Anterior cingulate cortex (tissue), 58 donors: Measurements from ENCODE around the gene ZBP1.

Experiments used
- DNase-seq, 58 donors: peaks; one replicate each; lab custom pipeline; 2025; lab: John Stamatoyannopoulos, UW

Gene ZBP1

DNA sequence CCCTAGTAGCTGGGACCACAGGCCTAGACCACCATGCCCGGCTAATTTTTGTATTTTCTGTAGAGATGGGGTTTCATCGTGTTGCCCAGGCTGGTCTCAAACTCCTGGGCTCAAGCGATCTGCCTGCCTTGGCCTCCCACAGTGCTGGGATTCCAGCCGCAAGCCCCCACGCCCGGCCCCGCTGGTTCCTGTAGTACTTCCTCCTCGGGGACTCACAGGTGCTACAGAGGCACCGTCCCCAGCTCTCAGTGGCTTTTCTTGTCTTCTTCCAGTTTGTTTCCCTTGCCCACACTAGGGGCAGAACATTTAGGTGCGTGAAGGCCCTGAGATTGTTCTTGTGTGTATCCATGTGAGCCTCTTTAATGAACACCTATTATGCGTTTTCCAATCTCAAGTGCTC lies 773 bp upstream of the ZBP1 start:
- no peak for DNase-seq

DNA sequence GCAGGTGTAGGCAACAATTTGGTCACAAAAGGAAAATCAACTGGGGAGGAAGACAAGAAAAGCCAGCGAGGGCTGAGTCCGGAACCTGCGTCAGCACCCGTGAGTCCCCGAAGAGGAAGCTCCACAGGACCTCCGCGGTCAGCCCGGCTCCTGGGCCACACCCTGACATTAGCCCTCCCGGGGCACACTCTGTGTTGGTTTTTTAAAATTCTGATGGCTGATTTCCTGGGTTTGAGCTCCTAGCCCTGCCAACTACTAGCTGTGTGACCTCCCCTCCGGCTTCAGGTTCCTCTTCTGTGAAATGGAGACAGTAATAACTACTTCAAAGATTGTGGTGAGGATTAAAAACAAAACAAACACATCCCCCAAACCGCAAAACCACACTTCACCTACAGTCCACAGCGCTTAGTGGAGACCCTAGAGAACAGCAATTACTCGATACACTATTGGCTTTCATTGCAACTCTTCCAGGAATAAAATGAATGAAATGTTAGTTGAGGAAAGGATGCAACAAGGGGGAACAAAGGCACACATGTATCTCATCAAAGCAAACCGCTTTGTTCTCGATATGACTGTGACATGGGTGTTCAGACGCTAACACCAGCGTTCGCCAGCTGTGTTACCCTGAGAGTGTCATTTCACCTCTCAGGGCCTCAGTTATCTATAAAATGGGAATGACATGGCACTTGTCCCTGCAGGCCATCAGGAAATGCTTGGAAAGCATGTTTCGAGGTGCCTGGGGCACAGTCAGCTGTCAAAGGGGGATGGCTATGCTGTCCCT lies 985 bp downstream of the ZBP1 start:
- peak in 1 of 58 donors; percentile 8 for DNase-seq

DNA sequence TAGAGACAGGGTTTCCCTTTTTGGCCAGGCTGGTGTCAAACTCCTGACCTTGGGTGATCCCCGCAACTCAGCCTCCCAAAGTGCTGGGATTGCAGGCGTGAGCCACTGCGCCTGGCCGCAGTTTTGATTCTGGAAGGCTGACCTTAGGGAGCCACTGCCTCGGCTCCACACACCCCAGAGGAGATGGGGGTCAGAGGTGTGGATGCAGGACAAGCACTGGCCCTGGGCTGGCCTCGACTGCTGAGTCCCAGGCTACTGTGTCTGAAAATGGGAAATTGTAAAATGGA lies 1.5 kb downstream of the ZBP1 start:
- no peak for DNase-seq

DNA sequence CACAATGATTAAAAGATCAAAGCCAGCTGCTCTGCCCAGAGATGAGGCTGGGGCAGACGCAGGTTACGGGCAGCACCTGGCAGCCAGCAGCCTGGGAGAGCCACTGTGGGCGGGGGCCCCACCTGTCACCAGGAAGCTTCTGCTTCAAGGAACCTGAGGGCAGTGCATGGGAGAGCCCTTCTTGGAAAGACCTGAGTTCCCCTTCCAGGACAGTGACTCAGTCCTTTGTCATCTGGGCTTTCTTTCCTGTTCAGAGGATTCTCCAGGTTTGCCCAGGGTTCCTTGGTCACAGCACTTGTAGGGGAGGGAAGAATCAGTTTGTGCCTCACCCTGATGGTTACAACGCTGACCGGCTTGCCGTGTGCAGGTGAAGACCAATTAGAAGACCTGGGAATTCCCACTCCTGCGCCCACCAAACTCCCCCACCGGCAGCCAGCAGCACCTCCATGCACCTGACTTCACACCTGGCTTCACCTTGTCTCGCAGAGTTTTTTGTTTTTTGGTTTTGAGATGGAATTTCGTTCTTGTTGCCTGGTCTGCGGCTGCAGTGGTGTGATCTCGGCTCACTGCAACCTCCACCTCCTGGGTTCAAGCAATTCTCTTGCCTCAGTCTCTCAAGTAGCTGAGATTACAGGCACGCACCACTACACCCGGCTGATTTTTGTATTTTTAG lies 2.0 kb downstream of the ZBP1 start:
- DNase-seq, result no peak

DNA sequence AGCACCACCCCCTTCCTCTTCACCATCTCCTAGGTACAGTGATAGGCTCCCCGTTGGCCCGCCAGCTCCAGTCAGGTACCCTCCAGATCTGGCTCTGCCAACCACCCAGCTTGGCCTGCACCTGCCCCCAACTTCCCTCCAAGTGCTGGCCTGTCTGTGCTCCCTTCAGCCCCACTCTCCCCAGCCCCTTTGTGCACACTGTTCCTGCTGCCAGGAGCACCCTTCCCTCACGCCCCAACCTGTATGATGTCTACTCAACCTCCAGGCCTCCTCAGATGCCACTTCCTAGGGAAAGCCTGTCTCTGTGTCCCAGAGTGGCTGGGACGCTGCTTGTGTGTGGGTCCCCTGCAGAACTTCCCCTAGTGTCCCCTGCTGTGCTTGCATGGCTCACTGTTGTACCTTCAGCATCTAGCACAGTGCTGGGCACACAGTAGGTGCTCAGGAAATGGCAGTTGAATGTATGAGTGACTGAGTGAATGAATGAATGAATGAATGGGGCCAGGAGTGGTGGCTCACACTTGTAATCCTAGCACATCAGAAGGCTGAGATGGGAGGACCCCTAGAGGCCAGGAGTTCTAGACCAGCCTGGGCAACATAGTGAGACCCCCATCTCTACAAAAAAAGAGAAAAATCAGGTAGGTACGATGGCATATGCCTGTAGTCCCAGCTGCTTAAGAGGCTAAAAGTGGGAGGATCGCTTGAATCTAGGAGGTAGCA lies 3.0 kb downstream of the ZBP1 start:
- DNase-seq, result no peak

DNA sequence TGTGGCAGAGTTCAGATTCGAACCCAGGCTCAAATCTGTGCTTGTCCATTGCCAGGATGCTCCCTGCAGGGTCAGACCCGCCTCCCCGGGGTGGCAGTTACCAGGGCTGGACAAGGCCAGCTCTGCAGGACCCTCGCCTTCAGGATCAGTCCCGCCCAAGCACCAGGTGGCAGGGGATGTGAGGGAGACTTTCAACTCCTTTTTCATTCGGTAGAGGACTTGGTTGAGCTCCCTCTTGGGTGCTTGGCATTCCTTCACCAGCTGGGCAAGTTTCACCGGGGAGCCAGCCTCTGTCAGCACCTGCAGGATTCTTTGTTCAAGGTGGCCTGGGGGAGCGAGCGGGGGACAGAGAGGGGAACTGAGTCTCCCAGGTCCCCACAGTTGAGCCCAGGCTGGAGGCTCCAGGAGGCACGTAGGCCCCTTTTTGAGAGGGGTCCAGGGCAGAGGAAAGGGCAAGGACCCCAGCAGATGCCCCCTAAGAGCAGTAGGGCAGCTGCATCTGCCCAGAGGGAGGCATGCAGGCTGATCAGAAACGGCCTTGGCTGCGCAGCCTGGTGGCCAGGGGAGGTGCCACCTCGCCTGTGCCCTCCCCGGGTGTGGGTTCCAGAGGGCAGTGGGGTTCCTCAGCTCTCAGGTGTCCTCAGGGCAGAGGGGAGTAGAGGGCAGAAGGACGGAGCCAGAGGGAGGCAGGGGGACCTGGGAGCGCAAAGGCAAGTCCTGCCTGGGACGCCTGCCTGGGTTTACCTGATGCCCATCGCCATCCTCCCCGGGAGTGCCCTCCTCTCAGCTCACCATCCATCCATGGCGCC lies 3.9 kb downstream of the ZBP1 start:
- no peak for DNase-seq

DNA sequence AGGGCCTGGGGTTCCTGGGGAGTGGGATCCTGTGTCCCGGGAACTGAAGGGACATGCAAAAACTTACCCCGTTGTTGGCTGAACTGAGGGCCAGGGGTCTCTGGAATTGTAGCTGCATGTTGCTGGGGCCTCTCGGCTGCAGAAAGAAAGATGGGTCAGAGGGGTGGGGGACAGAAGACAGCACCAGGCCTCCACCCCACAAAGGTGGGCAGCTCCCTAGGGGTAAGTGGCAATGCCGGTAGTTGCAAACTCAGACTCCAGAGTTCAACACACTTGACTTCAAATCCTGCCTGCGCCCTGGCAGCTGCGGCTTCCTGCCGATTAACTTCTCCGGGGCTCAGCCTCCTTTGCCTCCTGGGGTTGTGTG lies 4.8 kb downstream of the ZBP1 start:
- no peak for DNase-seq

DNA sequence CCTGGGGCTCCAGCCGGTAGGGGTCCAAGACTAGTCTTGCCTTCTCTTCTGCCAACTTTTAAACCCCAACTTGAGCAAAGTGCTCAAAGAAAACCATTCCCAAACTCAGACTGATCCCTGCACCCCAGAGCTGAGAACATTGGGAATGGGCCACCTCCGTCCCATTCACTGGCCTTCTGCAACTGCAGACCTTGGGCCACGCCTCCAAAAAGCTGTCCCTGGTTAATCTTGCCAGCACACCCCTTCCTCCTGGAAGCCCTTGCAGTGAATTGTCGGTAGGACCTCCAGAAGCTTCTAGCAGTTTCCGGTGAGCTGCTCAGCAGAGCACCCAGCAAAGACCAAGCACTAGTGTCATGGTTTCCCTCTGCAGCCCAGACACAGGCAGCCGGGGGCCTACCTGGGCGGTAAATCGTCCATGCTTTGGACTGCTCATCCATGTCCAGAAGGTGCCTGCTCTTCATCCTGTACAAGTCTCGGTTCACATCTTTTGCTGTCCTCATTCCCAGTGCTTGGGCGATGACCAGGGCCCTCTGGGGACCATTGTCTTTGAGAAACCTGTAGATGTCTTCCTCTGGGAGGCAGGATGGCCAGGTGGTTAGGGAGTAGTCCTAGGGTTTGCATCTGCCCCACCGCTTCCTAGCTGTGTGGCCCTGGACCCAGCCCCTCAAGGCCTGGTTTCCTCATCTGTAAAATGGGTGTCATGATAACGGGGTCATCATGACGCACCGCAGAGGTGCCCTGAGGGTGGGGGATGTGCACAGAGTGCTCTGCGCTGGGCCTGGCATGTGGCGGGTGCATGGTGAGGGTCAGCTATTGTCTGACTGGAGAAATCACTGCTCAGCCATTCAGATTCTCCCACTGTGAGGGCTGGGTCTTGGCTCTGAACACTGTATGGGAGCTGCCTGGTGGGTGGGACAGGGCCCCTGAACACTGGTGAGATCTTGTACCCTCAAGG lies 5.5 kb downstream of the ZBP1 start:
- DNase-seq, result no peak

DNA sequence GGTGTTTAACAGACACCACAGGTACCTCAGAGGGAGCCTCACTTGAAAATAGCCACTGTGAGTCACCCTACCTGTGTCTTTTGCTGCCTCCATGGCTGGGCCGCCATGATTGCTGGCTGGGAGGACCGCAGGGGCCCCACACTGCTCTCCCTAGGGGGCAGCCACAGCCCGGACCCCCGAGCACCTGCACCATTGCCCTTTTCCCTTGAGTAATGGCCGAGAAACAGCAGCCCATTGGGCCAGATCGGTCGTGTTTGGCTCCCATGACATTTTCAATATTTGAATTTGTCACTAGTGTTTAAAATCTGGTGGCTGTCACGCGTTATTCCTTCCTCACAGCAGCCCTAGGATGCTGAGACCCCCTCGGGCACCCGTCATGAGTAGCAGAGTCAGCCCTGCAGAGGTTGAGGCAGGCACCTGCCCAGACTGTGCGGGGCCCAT lies 6.7 kb downstream of the ZBP1 start:
- no peak for DNase-seq

DNA sequence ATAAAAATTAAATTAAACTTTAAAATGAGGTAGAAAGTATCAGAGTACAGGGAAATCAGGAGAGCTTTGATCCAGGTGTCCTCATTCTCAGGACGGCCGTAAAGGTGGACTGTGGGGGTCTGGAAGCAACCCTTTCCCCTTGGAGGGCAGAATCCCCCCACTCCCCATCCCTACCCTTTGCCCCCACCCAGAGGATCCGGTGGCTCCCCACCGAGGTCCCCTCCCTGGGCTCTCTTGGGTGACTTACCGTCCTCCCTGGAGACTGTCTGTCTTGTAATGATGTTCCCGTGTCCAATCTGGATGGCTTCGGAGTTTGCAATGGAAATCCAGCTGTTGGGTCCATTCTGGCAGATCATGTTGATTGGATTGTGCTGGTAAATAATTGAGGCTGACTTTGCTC lies 7.3 kb downstream of the ZBP1 start:
- DNase-seq, result no peak

DNA sequence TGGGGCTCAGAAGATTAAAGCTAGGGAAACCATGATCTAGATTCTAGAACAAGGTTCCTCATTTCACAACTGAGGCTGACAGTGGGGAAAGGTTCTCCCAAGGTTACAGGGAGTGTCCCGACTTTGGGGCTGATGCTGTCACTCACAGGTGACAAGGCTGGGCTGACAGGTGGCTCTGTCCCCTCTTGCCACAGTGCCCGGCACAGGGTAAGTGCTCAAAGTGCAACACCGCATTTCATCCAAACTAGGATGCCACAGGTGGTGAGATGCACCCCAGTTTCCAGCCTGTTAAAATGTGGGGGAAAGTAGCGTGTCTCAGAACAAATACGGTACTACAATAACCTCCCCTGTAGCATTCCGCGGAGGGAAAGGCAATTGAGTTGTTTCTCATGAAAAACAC lies 7.8 kb downstream of the ZBP1 start:
- no peak for DNase-seq

DNA sequence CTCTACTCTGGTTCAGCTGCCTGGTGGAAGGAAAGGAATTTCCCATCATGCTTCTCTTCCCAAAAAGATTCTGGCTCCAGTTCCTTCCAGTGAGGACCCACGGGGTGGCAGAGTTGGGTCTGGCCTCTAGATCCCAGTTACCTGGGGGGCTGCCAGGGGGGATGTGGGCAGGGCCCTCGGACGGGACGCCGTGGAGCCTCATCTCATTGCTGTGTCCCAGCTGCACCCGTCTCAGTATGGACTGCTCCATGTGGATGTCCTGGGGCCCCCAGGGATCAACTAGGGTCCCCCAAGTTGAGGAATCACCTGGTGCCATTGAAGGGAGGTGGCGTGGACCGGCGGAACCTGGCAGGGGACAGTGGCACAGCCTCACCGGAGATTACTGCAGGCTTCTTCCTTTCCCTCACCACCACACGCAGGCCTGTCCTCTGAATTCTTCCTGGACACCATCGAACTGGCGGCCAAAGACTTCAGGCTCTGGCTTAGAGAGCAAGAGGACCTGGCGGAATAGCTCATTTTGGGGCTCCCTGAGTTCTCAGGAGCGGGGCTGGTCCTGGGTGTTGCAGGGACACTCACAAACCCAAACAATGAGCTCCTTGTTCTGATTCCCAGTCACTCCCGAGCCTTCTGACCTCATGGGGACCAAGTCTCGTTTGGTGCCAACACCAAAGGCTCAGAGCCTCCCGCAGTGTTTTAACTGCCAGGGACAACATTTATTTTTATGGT lies 8.5 kb downstream of the ZBP1 start:
- DNase-seq, result peak in 8 of 58 donors; percentile 9 to 50 (median 20)

DNA sequence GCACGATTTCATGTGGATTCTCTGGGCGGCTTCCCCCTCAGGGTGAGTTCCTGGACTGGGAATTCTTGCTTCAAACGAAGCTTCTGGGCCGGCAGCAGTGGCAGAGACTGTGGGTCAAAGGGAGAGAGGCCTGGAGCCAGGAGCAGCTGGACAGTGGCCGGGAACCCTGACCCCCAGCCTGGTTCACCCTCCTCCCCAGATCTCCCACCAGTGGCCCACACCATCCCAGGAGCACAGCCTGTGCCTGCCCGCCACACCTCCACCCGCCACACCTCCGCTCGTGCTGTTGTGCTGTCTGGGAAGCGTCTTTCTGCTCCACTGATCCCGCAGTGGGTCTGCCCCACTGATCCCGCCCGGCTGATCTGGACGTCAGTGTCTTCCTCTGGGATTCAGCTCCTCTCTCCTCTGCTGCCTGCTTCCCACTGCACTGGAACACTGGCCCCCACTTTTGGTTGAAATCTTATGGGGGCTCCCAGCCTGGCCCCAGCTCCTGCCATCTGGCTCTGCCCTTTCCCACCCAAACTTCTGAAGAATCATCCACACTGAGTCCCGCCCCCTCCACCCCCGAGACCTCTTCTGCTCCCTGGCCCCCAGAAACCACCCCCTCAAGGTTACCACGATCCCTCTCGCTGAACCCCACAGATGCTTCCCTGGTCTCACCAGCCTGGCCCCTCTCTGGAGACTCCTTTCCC lies 9.8 kb downstream of the ZBP1 start:
- DNase-seq, result no peak

DNA sequence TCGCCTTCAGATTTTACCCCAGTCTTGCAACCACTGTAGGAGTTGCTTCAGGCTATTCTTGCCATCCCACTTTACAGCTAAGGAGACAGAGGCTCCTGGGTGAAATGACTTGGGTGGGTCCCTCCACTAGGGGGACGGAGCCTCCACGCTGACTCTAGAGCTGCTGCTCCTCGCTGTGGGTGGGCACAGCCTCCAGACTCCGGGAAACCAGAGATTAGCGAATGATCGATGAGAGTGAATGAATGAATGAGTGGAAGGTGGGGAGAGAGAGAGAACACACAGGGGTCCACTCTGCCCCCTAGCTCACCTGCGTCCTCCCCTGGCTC lies 10.4 kb downstream of the ZBP1 start:
- DNase-seq, result no peak

DNA sequence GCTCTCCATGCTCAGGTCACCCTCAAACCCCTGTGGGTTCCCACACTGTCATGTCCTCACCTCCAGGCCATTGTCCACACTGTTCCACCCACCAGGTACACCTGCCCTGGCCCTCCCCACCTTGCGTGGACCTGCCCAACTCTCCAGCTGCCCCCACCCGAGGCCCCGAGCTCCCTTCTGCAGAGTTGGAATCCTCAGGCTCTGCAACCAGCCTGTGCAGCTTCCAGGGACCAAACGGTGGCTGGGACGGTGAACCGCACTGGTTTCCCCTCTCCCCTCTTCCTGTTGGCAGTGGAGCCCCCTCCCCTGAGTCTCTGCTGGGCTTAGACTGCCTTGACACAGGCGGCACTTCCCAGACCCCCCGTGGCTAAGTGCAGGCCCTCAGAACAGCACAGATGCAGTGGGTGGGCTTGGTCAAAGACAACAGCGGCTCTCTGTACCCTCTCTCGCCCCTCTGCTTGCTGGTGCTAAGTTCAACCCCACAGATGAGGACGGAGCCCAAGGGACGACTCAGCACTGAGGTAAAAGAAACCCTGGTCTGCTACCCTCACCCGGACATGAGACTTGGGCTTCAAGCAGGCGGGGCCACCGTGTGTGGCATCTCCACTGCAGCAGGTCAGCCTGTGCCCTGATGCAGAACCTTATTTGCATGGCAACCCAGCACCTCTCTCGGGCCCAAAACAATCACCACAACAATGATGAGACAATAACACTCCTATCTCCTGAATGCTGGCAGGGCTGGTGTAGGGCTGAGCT lies 11.0 kb downstream of the ZBP1 start:
- DNase-seq, result no peak

DNA sequence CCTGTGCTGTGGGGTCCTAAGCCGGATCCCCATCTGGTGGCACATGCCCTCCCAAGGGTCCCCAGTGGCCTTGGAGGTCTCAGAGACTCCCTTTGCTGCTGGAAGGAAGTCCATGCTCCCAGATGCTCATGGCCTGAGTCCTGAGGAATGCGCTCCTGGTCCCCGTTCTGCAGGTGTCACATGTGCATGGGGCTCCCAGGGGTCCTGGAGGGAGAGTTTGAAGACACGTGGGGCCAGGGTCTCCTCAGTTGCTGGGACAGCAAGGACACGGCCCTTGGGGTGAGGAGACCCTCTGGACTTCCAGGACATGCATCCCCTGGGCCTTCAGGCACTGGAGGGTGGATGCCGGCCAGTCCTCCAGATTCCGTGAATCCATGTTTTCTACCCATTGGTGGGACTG lies 11.7 kb downstream of the ZBP1 start:
- no peak for DNase-seq

DNA sequence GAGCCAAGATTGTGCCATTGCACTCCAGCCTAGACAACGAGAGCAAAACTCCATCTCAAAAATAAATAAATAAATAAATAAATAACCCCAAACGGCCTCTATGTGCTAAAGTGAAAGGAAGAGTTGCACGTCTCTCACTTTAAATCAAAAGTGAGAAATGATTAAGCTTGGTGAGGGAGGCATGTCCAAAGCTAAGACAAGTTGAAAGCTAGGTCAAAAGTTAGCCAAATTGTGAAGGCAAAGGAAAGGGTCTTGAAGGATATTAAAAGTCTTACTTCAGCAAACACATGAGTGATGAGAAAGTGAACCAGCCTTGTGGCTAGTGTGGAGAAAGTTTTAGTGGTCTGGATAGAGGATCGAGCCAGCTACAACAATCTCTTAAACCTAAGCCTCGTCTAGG lies 14.3 kb downstream of the ZBP1 start:
- no peak for DNase-seq

DNA sequence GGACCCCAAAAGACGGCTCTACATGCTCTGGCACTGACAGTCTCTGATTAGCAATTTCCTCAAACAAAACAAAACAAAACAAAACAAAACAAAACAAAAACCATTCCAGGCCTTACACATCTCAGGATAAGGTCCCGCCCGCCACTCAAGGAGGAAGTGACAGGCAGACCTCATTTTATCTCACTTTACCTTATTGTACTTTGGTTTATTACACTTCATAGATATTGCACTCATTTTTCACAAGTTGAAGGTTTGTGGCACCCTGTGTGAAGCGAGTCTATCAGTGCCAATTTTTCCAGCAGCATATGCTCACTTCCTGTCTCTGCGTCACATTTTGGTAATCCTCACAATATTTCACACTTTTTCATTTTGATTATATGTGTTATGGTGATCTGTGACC lies 15.2 kb downstream of the ZBP1 start:
- no peak for DNase-seq
